Hematopoietic multipotent progenitor cell treated with erythropoietin and hydrocortisone succinate and interleukin-3 and kit ligand, for 17 days (in vitro differentiated cells): Measurements from ENCODE around the gene ESPL1.
A peak's percentile ranks its signal among the peaks of the same experiment; 100 is the strongest.
"Not testable (repeated sequence)": the region's sequence is repeated elsewhere in the genome, so short reads cannot be mapped to it uniquely, and the experiment has no call there.

Experiments
- DNase-seq: peaks from one replicate; pipeline ENCODE4 v3.0.0-alpha.2; 2015; ENCODE audit warnings: low spot score

ESPL1 gene

GRCh38 chr12:53258541-53259539 is 9.3 kb upstream of the ESPL1 start:
- DNase-seq = no peak

- no peak for DNase-seq
Observed at GRCh38 chr12:53259891-53260290, 8.2 kb upstream of the ESPL1 start.

GRCh38 chr12:53265783-53266182 is 2.3 kb upstream of the ESPL1 start:
- DNase-seq = no peak

- DNase-seq = no peak
Observed at GRCh38 chr12:53267306-53267998, 647 bp upstream of the ESPL1 start.

GRCh38 chr12:53268630-53269562 is 797 bp downstream of the ESPL1 start:
- no peak for DNase-seq

- no peak for DNase-seq
Observed at GRCh38 chr12:53274445-53274844, 6.3 kb downstream of the ESPL1 start.

GRCh38 chr12:53276511-53276910 is 8.4 kb downstream of the ESPL1 start:
- DNase-seq = no peak

GRCh38 chr12:53277981-53278380 is 9.9 kb downstream of the ESPL1 start:
- no peak for DNase-seq

GRCh38 chr12:53279283-53279869 is 11.3 kb downstream of the ESPL1 start:
- DNase-seq = no peak

- no peak for DNase-seq
Observed at GRCh38 chr12:53279888-53280498, 11.9 kb downstream of the ESPL1 start.

- DNase-seq = no peak
Observed at GRCh38 chr12:53286448-53286847, 18.3 kb downstream of the ESPL1 start.

GRCh38 chr12:53287741-53288216 is 19.7 kb downstream of the ESPL1 start:
- peak; percentile 77 for DNase-seq

GRCh38 chr12:53288322-53288721 is 20.2 kb downstream of the ESPL1 start:
- no peak for DNase-seq

- DNase-seq = no peak
Observed at GRCh38 chr12:53289891-53290290, 21.8 kb downstream of the ESPL1 start.

GRCh38 chr12:53290661-53291060 is 22.6 kb downstream of the ESPL1 start:
- DNase-seq = no peak

- no peak for DNase-seq
Observed at GRCh38 chr12:53292426-53292825, 24.3 kb downstream of the ESPL1 start.

GRCh38 chr12:53295070-53295890 is 27.2 kb downstream of the ESPL1 start, which contains the start of gene PFDN5:
TSS of gene PFDN5 (plus strand) at chr12:53295542. CDS start at chr12:53295568, 26 bp downstream.
- DNase-seq = peak; percentile 76

- DNase-seq = no peak
Observed at GRCh38 chr12:53295891-53296219, 27.8 kb downstream of the ESPL1 start.

- DNase-seq = not testable (repeated sequence)
Observed at GRCh38 chr12:53297106-53297505, 29.0 kb downstream of the ESPL1 start.

- DNase-seq = no peak
Observed at GRCh38 chr12:53298164-53298563, 30.1 kb downstream of the ESPL1 start.
